GM12874 (cell line): ENCODE data around the gene RCBTB2.

Experiments used
- TF ChIP-seq, protein P1 (sequence below): IDR thresholded peaks from 2 replicates; pipeline ENCODE4 v1.5.1; 2011; ENCODE audit warnings: low read depth, mild to moderate bottlenecking, control low read depth, low read length, moderate library complexity; ENCODE audit not compliant: insufficient read depth

The RCBTB2 gene

GRCh38 chr13:48547663-48548092 is 14.8 kb upstream of the RCBTB2 start:
- TF ChIP-seq, protein P1, sequence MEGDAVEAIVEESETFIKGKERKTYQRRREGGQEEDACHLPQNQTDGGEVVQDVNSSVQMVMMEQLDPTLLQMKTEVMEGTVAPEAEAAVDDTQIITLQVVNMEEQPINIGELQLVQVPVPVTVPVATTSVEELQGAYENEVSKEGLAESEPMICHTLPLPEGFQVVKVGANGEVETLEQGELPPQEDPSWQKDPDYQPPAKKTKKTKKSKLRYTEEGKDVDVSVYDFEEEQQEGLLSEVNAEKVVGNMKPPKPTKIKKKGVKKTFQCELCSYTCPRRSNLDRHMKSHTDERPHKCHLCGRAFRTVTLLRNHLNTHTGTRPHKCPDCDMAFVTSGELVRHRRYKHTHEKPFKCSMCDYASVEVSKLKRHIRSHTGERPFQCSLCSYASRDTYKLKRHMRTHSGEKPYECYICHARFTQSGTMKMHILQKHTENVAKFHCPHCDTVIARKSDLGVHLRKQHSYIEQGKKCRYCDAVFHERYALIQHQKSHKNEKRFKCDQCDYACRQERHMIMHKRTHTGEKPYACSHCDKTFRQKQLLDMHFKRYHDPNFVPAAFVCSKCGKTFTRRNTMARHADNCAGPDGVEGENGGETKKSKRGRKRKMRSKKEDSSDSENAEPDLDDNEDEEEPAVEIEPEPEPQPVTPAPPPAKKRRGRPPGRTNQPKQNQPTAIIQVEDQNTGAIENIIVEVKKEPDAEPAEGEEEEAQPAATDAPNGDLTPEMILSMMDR: no peak

DNA sequence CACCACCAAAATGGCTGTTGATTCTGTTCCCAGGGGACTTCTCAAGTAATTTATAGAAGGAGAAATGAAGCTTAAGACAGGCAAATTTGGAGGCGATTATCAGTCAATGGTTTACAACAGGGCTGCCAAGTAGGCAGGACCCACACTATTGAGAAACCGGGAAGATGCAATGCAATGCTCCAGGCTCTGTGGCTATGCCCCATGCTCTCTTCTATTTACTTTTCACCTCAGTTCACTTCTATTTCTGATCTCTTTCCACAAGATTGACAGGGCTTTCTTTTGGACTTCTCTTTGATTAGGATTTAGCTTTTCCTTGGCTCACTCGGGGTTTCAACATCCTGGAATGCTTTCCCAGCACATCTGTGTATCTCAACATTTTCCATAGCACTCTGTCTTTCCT is 12.7 kb upstream of the RCBTB2 start:
- TF ChIP-seq, protein P1: no peak

DNA sequence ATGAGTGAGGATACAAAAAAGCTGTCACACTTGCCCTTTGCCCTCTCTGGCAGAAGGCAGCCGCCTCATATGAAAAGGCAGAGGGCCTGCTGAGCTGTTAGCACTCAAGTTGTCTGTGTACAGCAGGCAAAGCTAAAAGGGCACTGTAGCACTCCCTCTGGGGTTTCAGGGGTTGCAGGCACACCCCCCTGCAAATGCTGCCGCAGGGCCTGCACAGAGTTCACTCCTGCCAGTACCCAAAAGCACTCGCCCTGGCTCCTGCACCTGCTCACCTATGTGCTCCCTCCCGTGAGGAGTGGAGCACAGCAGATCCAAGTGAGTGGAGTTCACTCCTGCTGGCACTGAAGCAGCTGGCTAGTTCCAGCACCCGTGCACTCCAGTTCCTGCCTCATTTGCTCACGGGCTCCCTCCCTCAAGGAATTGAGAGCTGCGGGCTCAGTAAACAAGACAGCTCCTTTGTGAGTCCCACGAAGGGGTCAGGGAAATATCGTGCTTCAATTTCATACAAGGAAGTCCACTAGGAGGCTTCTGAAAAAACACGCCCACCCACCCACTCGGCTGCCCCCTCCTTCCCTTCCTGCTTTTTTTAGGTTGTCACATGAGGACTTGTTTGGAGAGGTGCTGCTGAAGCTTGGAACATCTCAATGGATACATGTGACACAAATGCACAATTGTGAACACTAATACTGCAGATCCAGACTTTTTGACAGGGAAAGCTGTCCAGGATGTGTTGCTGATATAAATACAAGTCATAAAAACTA is 9.9 kb upstream of the RCBTB2 start:
- TF ChIP-seq, protein P1: 0 out of 2 replicates have a peak, but pooled peaks have one; percentile 8

DNA sequence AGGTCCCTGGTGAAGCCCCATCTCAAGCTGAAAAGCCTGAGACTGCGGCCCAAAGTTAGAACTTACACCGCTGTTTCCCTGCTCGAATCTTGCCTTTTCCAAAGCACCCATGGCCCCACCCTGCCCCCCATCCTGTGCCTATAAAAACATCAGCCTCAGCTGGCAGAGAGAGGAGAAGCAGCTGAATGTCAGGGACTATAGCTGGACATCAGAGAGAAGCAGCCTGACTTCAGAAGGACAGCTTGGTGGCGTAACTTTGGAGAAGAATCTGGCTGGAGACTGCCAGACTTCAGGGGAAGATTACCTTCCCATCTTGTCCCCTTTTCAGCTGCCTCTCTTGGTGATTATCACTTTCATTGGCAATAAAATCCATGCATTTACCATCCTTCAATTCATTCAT is 9.3 kb upstream of the RCBTB2 start:
- TF ChIP-seq, protein P1: no peak

GRCh38 chr13:48539550-48539949 is 6.7 kb upstream of the RCBTB2 start:
- TF ChIP-seq, protein P1: no peak

DNA sequence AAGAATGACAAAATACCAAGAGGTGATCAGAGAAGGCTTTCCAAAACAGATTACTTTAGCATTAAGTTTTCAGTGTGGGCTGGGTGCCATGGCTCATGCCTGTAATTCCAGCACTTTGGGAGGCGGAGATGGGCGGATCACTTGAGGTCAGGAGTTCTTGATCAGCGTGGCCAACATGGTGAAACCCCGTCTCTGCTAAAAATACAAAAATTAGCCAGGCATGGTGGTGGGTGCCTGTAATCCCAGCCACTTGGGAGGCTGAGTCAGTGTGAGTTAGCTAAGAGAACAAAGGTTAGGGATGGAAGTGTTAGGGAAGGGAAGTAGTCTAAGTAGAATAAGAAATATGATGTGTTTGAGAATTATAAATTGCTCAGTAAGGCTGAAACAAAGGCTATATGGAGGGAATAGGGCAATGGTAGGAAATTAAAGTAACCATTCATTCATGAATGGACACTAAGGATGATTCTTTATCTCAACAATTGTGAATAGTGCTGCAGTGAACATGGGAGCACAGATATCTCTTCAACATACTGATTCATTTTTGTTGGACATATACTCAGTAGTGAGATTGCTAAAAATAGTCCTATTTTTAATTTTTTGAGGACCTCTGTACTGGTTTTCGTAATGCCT is 3.9 kb upstream of the RCBTB2 start:
- TF ChIP-seq, protein P1: no peak

- TF ChIP-seq, protein P1: no peak
Observed at GRCh38 chr13:48535766-48536165, 2.9 kb upstream of the RCBTB2 start.
